HG02970 (cell line): ENCODE results near the gene GALNTL6.

Source experiments
- ATAC-seq: cut with Tn5 transposase; IDR thresholded peaks from one replicate; pipeline ENCODE4 v1.9.1; 2021; ENCODE audit warnings: mild to moderate bottlenecking, moderate library complexity, moderate number of reproducible peaks; ENCODE audit not compliant: unreplicated experiment, low FRiP score

Gene GALNTL6

DNA sequence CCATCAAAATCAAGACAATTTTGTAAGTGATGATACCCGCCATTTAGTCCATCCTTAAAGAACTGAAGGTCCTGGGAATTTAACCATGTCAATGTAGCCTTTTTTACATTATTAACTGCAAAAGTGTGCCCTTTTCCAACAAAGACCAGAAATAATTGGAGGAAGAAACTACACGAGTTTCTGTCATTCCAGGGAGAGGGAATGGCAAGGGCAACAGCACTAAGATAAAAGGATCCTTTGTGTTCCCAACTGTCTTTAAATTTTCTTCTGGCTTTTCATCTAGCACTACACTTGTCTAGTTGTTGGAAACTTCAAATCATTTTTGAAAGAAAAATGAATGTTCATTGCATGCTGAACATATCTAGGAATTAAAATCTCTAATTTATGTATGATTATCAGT, 286.2 kb downstream of the GALNTL6 start:
- ATAC-seq = no peak

DNA sequence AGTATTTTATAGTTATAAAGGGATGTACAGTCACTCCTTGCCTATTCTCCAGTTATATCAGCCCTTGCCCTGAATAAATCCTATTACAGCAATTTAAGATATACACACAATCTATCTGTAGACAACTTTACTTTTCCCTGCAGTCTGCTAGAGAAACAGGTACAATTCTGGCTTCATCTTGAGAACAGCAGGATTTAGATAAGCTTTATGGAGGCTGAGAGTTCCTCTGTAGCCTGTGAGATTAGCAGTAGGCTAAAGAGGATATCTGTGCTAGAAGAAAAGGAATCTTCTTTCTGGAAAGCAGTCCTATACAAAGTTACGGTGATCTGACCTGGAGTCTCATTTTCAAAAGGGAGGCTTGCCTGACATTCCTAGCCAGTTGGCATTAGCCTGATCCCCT, 290.3 kb downstream of the GALNTL6 start:
- no peak for ATAC-seq

DNA sequence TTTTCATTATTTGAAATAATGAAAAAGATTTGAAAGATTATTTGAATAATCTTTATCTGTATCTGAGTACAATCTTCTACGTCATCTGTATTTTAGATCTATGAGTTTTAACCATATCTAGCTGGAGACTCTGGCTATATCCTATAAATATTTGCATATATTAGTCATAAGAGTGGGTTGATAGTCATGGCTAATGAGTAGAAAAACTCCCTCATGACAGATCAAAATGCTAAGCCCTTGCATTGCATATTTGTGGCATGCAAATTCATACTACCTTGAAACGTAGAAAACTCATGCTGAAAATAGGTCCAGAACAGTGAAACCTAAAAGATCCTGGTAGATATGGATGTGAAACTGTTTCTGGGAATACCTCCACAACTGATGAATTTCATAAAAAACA, 291.3 kb downstream of the GALNTL6 start:
- no peak for ATAC-seq

DNA sequence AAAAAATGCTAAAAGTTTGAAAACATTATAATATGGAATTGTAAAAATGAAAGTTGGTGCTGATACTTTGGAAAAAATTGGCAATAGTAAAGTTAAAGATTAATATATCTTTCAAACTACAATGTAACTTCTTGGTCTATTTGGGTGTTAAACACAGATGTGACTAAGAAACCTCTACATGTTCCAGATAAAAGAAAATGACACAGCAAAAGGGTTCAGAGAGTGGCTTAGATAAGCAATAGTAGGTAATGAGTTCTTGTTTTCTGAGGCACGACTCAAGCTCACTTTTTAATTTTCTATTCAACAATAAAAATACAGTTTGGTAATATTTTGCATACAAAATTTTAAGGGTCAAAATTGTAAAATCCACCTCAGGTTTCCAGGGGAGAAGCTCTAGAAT, 292.7 kb downstream of the GALNTL6 start:
- no peak for ATAC-seq

DNA sequence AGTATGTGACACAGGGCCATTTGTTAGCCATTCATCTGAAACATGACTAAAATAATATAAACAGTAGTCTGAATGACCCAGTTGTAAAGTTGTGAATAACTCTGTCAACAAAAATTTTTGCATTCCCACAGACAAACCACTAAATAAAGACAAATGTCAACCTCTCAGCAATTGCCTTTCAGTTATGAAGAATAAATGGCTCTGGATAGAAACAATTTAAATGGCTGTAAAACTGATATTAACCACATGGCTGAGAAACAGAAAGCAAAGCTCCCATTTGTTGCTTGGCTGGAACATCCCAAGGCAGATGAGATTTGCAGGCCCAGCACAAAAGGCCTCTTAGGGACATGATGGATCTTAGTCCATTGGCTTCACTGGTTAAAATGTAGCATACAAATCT, 296.3 kb downstream of the GALNTL6 start:
- no peak for ATAC-seq

DNA sequence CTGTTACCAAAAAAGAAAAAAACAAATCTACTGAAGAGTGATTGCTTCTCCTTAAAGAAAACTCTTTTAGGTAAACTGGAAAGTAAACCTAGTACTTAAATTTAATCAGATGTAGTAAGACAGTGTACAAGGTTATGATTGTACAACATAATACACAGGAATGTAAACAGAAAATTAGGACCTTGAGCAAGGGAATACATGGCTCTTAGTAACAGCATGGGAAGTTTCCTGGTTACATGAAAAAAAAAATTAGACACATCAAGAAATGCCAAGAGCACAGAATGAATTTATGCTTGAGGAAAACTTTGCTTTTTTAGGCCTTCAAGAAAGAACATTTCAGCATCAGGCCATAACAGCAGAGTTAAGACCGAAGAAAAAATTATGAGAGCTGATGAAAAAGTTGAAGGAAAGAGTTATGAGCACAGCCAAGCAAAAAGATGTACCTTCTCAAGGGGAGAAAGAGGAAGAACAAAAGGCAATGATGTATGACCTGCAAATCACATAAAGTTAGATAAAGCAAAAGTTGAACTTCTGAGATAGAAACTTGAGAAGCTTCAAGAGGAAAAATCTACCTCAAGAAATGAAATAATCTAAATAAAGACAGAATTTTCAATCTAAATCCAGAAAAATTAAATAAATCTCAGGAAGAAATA, 311.6 kb downstream of the GALNTL6 start:
- no peak for ATAC-seq

DNA sequence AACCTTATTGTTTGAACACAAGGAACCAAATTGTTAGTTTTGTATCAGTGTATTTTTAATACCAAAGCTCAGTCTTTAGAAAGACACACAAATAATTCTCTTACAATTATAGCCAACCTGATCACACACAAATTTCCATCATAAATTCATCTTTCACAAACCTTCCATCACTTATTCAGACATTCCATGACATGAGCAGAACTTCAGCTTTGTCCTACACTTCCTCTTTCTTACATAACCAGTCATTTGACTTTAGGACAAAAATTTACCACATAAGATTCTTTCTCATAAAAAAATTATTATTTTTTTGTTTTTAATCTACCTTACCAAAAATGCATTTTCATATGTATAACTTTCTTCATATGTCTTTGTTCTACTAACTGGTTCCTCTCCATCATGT, 312.2 kb downstream of the GALNTL6 start:
- no peak for ATAC-seq

DNA sequence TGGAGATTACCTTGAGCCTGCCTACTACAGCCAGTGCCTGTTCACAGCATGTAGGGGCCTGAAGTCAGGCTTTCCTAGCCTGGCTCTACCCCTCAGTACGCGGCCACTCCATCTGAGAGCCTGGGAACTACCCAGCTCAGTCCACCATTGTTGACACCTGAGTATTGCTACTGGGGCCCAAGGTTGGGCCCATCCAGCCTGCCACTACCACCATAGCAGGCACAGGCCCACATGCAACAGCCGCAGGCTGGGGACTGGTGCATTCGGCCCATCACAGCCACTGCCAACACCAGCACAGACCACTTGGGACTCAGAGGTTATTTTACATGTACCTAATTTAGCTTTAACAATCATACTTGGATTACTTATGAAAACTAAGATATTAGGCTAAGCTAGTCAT, 314.0 kb downstream of the GALNTL6 start:
- ATAC-seq = no peak

DNA sequence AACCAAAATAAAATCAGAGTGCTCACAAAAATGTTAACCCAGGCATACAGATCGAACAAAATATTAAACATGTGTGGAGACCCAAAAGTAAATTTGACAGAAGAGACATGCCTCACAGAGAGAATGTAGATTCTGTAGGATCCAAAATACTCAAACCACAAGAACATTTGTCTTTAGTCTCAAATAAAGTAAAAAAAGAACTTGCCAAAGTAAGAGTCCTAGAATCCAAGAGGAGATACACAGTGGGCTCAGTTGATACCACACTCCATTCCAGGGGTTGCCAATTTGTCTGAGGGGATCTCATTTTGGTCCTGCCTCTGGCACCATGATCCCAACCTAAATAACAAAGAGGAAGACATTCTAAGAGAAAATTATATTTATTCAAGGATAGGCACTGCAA, 316.4 kb downstream of the GALNTL6 start:
- ATAC-seq = no peak

DNA sequence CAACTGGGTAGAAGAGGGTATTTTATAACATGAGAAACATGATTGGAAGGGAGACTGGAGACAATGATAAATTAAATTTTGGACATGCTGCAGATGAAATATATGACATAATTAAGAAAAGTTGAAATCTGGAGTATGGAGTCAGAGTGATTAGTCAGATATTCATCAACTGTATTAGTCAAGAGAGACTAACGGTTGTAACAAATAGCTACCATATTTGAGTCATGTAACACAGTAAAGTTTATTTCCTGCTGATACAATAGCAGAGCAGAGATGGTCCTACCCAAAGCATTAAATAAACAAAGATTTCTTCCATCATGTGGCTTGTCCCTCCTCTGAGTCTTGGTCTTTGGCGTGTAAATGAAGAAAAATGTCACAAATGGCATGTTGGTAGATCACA, 321.3 kb downstream of the GALNTL6 start:
- ATAC-seq = no peak

DNA sequence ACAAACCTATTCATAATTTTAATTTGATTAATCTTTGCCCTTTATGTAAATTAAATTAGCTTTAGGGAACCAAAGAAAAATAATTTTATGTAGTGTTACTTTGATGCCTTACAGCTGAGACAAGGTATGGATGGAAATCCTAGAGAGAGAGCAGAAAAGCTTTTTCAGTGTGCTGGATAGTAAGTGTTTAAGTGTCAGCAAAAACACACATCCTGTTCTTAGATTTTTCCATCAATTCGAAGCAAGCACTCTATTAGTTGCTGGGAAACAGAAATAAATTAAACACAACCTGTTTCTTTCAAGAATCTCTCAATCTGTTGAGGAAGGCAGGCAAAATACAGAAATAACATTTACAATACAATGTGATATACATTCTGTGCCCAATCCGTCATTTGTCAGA, 327.8 kb downstream of the GALNTL6 start:
- ATAC-seq = no peak

DNA sequence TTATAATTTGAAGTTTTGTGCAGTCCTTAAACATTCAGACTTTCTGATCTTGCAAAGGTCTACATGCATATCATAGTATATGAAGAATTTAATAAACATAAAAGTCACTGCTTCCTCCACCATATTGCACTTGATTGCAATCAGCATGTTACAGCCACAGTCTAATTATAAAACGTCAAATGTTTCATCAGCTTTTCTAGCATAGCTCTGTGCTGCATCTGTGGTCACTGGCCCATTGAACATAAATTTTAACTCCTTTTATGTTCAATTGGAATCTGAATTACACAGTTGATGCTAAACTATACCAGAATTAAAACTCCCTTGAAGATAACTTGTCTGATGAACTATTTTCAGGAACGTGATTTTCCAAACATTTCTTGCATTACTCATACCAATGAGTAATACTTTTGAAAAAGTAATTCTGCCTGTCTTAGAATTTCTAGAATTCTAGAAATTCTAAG, 329.1 kb downstream of the GALNTL6 start:
- ATAC-seq = no peak

DNA sequence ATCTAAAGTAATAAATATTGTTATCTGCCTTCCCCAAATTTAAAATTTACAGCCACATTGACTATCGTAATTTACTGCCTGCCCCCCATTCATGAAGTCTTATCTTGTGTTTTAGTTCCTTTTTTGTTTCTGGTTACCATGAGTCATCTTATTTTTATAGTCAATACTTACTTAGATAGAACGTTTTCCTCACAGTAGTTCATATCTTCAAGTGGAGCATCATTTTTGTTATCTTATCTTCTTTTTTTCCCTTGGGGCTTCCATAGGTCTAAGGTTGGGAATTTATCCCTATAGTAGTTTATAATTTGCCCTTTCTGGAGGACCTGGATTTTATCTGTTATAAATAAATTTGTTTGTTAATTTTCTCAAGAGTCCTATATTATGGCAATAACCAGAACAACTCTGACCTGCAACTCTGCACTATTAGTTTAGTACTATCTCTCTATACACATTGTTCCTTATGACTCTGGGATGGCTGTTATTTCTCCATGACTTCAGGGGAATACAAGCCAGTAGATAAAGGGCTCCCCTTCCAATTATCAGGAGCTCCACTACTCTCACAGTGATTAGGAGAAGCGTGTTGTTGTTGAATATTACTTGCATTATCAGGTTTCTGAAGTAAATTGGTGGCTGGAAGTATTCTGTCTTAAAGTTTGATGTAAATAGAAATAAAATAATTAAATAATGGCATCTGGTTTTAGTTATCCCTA, 330.6 kb downstream of the GALNTL6 start:
- no peak for ATAC-seq

DNA sequence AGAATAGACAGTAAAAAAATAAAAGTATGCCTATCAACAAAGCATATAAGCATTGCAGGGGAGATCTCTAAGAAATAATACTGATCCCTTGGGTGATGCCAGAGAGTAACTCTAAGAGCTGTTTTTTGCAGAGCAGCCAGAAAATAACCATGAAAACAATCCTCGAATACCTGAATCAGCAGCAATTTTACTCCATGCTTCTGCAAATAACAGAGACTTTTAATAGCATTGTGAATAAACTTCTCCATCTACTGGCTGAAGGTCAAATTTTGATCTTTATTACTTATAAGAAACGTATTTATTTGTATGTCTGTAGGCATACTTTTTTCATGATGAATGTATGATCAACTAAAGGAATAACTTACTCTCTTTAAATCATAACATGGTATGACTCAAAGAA, 334.5 kb downstream of the GALNTL6 start:
- no peak for ATAC-seq

DNA sequence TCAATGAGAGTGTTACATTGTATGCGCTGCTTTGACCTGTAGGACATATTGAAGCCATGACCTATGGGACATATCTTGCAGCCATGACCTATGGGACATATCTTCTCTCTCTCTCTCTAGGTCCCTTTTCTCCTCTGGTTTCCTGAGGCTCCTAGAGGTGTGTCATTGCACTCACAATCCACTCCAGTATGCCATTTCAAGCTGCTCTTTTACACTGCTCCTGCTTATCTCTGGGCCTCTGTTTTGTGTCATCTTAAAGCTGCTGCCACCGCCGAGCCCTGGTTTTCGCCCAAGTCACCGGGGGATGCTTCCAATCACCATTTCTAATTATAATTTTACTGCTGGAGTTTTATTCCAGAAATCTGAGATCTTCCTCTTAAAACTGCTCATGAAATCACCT, 336.1 kb downstream of the GALNTL6 start:
- ATAC-seq = no peak

DNA sequence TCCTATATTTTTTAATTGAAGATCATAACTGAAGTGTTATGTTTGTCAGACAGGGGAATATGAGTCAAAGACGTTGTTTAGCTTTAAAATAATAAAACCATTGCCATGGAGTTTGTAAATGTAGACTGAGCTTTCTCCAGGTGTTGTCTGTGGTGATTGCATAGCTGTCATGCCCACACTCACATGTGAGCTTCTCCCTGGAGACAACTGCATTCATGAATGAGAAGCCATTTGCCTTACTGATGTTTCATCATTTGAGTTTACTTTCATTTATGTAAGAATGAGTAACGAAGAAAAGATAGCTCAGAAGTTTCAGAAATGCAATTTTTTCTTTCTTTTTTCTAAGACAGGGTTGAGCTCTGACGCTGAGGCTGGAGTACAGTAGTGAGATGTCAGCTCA, 339.1 kb downstream of the GALNTL6 start:
- no peak for ATAC-seq

DNA sequence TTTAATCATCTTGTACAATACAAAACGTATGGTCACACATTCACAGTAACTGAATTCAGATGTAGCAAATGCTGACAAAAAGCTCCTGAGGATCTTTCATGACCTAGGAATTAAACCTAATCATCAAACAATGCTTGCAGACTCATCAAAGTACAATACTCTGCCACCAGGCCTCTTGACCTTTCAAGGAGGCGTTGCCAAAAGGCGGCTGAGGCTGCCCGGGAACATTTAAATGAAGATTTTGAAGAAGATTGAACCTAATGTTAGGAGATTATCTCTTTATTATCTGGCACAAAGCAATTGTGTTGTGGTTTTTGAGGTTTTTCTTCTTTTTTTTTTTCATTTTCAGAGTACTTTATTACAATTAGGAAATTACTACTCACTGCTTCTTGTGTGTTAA, 340.5 kb downstream of the GALNTL6 start:
- ATAC-seq = no peak

DNA sequence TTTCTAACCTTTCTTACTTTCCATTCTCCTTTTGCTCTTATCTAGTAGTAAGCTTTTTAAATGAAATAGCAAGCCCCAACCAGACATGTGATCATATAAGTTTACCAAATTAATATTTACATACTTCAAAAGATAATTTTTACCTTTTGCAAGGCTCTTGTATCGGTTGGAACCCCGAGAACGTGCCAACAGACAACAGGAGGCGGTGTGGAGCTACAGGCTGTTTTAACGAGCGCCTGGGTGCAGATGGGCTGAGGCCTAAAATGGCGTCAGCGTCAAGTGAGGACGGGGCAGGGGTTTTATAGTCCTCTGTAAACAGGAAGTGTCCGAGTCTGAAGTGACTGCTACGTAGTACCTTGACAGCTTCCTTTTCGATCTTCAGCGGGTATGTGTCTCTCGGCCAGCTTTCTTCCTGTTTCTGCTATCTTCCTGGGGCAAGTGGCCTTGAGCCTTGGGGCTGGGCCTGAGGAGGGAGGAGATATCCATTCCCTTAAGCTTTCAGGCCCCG, 342.7 kb downstream of the GALNTL6 start:
- ATAC-seq = no peak

DNA sequence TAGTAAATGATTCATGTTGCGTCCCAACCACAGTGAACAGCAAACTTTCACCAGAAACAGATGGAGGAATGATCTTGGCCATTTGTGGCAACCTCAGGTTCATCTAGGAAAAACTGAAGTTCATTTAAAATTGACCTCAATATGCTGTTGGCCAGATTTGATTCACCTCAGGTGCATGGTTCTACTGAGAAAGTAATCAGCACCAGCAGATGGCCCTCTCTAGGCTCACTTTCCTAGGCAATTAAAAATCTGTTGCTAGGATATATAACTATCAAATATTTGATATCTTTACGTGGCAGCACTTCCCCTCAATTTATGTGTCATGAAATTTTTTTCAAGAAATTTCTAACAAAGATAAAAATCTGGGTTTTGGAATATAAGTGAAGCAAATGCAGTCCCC, 344.7 kb downstream of the GALNTL6 start:
- ATAC-seq = no peak

DNA sequence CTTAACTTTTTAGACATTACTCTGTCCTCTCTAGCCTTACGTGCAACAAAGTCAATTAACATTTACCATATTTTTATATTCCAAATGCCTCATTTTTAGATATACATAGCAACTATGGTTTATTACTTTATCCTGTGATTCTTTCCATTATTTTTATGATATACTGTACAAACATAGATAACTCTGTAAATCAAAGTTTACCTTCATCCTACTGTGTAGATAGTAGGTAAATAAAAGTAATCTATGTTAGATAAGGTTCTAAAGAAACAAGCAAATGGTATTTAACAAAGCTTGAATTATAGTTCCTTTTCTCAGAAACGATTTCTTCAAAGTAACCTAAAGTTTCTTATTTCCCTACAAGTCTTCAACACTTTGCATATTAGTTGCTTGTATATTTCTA, 350.0 kb downstream of the GALNTL6 start:
- no peak for ATAC-seq

DNA sequence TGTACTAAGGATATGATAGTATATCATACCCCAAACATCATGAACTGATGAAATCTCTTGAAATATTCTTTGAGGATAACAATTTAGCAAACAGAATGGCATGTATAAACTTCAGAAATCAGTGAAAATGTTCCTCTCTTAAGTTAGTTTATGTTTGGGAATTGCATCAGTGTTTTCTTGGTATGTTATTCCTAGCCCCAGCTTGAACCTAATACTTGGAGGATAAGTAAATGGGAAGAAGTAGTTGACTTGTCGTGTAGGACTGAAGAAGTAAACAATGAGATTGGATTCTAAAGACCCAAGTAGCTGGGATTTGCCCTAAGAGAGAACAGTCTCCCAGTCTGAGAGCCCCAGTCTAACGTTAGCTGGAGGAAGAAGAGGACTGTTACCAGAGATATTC, 355.7 kb downstream of the GALNTL6 start:
- ATAC-seq = no peak

DNA sequence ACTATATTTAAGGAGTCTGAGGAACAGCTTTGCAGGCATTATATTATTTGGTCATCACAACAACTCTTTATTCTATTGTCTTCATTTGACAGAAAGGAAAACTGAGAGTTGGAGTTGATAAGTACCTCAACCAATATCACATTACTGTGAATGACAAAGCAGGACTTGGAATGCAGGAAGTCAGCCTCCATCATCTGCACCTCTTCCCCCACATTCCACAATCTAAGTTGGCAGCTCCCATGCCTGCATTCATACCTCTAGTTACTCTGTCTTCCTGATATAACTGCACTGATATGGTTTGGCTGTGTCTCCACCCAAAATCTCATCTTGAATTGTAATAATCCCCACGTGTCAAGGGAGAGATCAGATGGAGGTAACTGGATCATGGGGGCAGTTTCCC, 356.7 kb downstream of the GALNTL6 start:
- ATAC-seq = no peak
